ENCODE measurements around the gene IGLL5. TPM values are rescaled to one million over a fixed set of nuclear protein-coding genes. Genes with fewer than 3 reads are reported as not detected.
A peak's percentile ranks its signal among the peaks of the same experiment; 100 is the strongest.

IGLL5 gene
- total and polyA plus RNA-seq, 9 of the 15 experiments (the other 6 are each of a cell fraction or from before 2014, with no cell fraction given) = not detected

GRCh38 chr22:22901578-22902218, 14.1 kb downstream of the IGLL5 start (continued):
- TF ChIP-seq MITF (IDR thresholded peaks at IDR 0.05) = no peak
- 0 out of 2 replicates have a peak, but pooled peaks have one; percentile 50 for TF ChIP-seq GATAD2A (IDR thresholded peaks at IDR 0.05)
- TF ChIP-seq RAD21 (CRISPR knock-in tag; conservative IDR thresholded peaks at IDR 0.05 in 1 of 2, IDR thresholded peaks at IDR 0.05 in 1 of 2) = no peak
- no peak for TF ChIP-seq RFX1 (IDR thresholded peaks at IDR 0.05)
- TF ChIP-seq HDAC2 (IDR thresholded peaks at IDR 0.05) = no peak
- no peak for TF ChIP-seq EWSR1 (IDR thresholded peaks at IDR 0.05; ENCODE audit: borderline replicate concordance, low read depth, partially characterized antibody)
- no peak for TF ChIP-seq ARHGAP35 (IDR thresholded peaks at IDR 0.05; ENCODE audit: partially characterized antibody)
- no peak for TF ChIP-seq SNAPC5 (CRISPR knock-in tag; IDR thresholded peaks at IDR 0.05)
- no peak for TF ChIP-seq SNRNP70 (optimal IDR thresholded peaks at IDR 0.05; ENCODE audit: low read depth, low read length)
- TF ChIP-seq TBL1XR1 (IDR thresholded peaks at IDR 0.05; ENCODE audit: low read length in 2 of 2) = no peak
- no peak for TF ChIP-seq ESRRB (CRISPR knock-in tag; IDR thresholded peaks at IDR 0.05; ENCODE audit: borderline replicate concordance)
- TF ChIP-seq PRMT5 (CRISPR knock-in tag; IDR thresholded peaks at IDR 0.05) = peak; percentile 86
- TF ChIP-seq NFRKB (IDR thresholded peaks at IDR 0.05; ENCODE audit: low read depth) = no peak
- no peak for TF ChIP-seq LARP7 (IDR thresholded peaks at IDR 0.05)
- TF ChIP-seq BCL6 (CRISPR knock-in tag; IDR thresholded peaks at IDR 0.05) = no peak
- TF ChIP-seq IRF9 (tag; IDR thresholded peaks at IDR 0.05) = no peak
- no peak for TF ChIP-seq ETV5 (CRISPR knock-in tag; IDR thresholded peaks at IDR 0.05; ENCODE audit: low read depth)
- no peak for TF ChIP-seq NRF1 (conservative IDR thresholded peaks at IDR 0.05 in 1 of 2, IDR thresholded peaks at IDR 0.05 in 1 of 2)
- TF ChIP-seq CREB5 (CRISPR knock-in tag; IDR thresholded peaks at IDR 0.05) = no peak
- TF ChIP-seq MAX (CRISPR knock-in tag; IDR thresholded peaks at IDR 0.05) = peak; percentile 67
- TF ChIP-seq ZNF324 (CRISPR knock-in tag; IDR thresholded peaks at IDR 0.05) = no peak
- peak; percentile 8; the same call in 1 of the 2 replicates for TF ChIP-seq ZNF408 (CRISPR knock-in tag; IDR thresholded peaks at IDR 0.05; ENCODE audit: low read depth)
- no peak for TF ChIP-seq ZNF583 (CRISPR knock-in tag; IDR thresholded peaks at IDR 0.05)
- TF ChIP-seq SMARCA5 (IDR thresholded peaks at IDR 0.05) = no peak
- TF ChIP-seq ZNF184 (CRISPR knock-in tag; IDR thresholded peaks at IDR 0.05) = peak; percentile 59; the same call in 1 of the 2 replicates
- no peak for TF ChIP-seq RBFOX2 (IDR thresholded peaks at IDR 0.05; ENCODE audit: low read depth, low read length)
- 0 out of 2 replicates have a peak, but pooled peaks have one; percentile 30 for TF ChIP-seq HDAC8 (tag; IDR thresholded peaks at IDR 0.05)
- TF ChIP-seq PHF8 (IDR thresholded peaks at IDR 0.05; ENCODE audit: borderline replicate concordance, low read length) = no peak

All from K562 (cell line).